T-helper 1 cell treated with Interleukin-12 subunit alpha and Interleukin-12 subunit beta and Interleukin-4 antibody, amounts not matched to agents 30 μg/mL and 1 μg/mL, for 36 hours (primary cell): ENCODE measurements around the gene GDNF.

Source experiments
- H3K27ac Mint-ChIP-seq: one replicate; pipeline ENCODE4 v1.8.0; 2021; ENCODE audit warnings: mild to moderate bottlenecking, mixed read lengths
- H3K27me3 Mint-ChIP-seq: one replicate; pipeline ENCODE4 v1.8.0; 2021; ENCODE audit warnings: low read depth, mixed read lengths
- H3K36me3 Mint-ChIP-seq: one replicate; pipeline ENCODE4 v1.8.0; 2021; ENCODE audit warnings: low read depth, mixed read lengths
- H3K4me1 Mint-ChIP-seq: one replicate; pipeline ENCODE4 v1.8.0; 2021; ENCODE audit warnings: low read depth, mixed read lengths
- H3K4me3 Mint-ChIP-seq: one replicate; pipeline ENCODE4 v1.8.0; 2021; ENCODE audit warnings: mild to moderate bottlenecking, moderate library complexity, mixed read lengths
- H3K9me3 Mint-ChIP-seq: one replicate; pipeline ENCODE4 v1.8.0; 2021; ENCODE audit warnings: mixed read lengths

Gene GDNF

GRCh38 chr5:37816331-37816730 is 23.5 kb downstream of the GDNF start:
- no peaks in the 10 kb centered on the region for H3K9me3 Mint-ChIP-seq
- no peaks in the 10 kb centered on the region for H3K36me3 Mint-ChIP-seq
- H3K4me3 Mint-ChIP-seq, result no peak overlapping the region
- no peaks in the 10 kb centered on the region for H3K27me3 Mint-ChIP-seq
- H3K4me1 Mint-ChIP-seq, result no peaks in the 10 kb centered on the region
- H3K27ac Mint-ChIP-seq, result no peak overlapping the region

GRCh38 chr5:37815913-37816312 is 23.9 kb downstream of the GDNF start:
- H3K27ac Mint-ChIP-seq, result no peak overlapping the region
- H3K4me1 Mint-ChIP-seq, result no peaks in the 10 kb centered on the region
- no peak overlapping the region for H3K4me3 Mint-ChIP-seq
- no peaks in the 10 kb centered on the region for H3K9me3 Mint-ChIP-seq
- H3K36me3 Mint-ChIP-seq, result no peaks in the 10 kb centered on the region
- H3K27me3 Mint-ChIP-seq, result no peaks in the 10 kb centered on the region

- Mint-ChIP-seq H3K36me3 (no peaks in the 10 kb centered on the region), H3K27ac (no peak overlapping the region), H3K4me1 (no peaks in the 10 kb centered on the region), H3K4me3 (no peak overlapping the region), H3K9me3 (no peaks in the 10 kb centered on the region), H3K27me3 (no peaks in the 10 kb centered on the region)
Observed at GRCh38 chr5:37814699-37815098, 25.1 kb downstream of the GDNF start.

GRCh38 chr5:37812365-37812764 is 27.5 kb downstream of the GDNF start:
- H3K4me1 Mint-ChIP-seq, result no peaks in the 10 kb centered on the region
- no peaks in the 10 kb centered on the region for H3K9me3 Mint-ChIP-seq
- no peak overlapping the region for H3K27ac Mint-ChIP-seq
- H3K36me3 Mint-ChIP-seq, result no peaks in the 10 kb centered on the region
- H3K27me3 Mint-ChIP-seq, result no peaks in the 10 kb centered on the region
- no peak overlapping the region for H3K4me3 Mint-ChIP-seq

GRCh38 chr5:37811866-37812265 is 28.0 kb downstream of the GDNF start:
- H3K4me3 Mint-ChIP-seq, result no peak overlapping the region

GRCh38 chr5:37810311-37810710 is 29.5 kb downstream of the GDNF start:
- Mint-ChIP-seq H3K4me3 (no peak overlapping the region), H3K4me1 (no peaks in the 10 kb centered on the region), H3K36me3 (no peaks in the 10 kb centered on the region), H3K9me3 (no peaks in the 10 kb centered on the region), H3K27ac (no peak overlapping the region), H3K27me3 (no peaks in the 10 kb centered on the region)

More at GRCh38 chr5:37811866-37812265, 28.0 kb downstream of the GDNF start:
- Mint-ChIP-seq H3K4me1 (no peaks in the 10 kb centered on the region), H3K9me3 (no peaks in the 10 kb centered on the region), H3K27ac (no peak overlapping the region), H3K27me3 (no peaks in the 10 kb centered on the region), H3K36me3 (no peaks in the 10 kb centered on the region)

- Mint-ChIP-seq H3K27ac (no peak overlapping the region), H3K9me3 (no peaks in the 10 kb centered on the region), H3K4me1 (no peaks in the 10 kb centered on the region), H3K27me3 (no peaks in the 10 kb centered on the region), H3K36me3 (no peaks in the 10 kb centered on the region), H3K4me3 (no peak overlapping the region)
Observed at GRCh38 chr5:37808945-37809344, 30.9 kb downstream of the GDNF start.

GRCh38 chr5:37807621-37808301 is 32.1 kb downstream of the GDNF start:
- Mint-ChIP-seq H3K9me3 (no peaks in the 10 kb centered on the region), H3K4me3 (no peak overlapping the region), H3K27ac (no peak overlapping the region), H3K4me1 (no peaks in the 10 kb centered on the region), H3K27me3 (no peaks in the 10 kb centered on the region), H3K36me3 (no peaks in the 10 kb centered on the region)

- H3K36me3 Mint-ChIP-seq, result no peaks in the 10 kb centered on the region
- no peaks in the 10 kb centered on the region for H3K4me1 Mint-ChIP-seq
- no peak overlapping the region for H3K27ac Mint-ChIP-seq
- peaks cover 4% of the 10 kb centered on the region for H3K27me3 Mint-ChIP-seq
- H3K4me3 Mint-ChIP-seq, result no peak overlapping the region
- no peaks in the 10 kb centered on the region for H3K9me3 Mint-ChIP-seq
Observed at GRCh38 chr5:37807015-37807414, 32.8 kb downstream of the GDNF start.

GRCh38 chr5:37806476-37806875 is 33.4 kb downstream of the GDNF start:
- Mint-ChIP-seq H3K9me3 (no peaks in the 10 kb centered on the region), H3K4me3 (no peak overlapping the region), H3K27me3 (peaks cover 4% of the 10 kb centered on the region), H3K4me1 (no peaks in the 10 kb centered on the region), H3K27ac (no peak overlapping the region), H3K36me3 (no peaks in the 10 kb centered on the region)

GRCh38 chr5:37806016-37806415 is 33.8 kb downstream of the GDNF start:
- Mint-ChIP-seq H3K36me3 (no peaks in the 10 kb centered on the region), H3K9me3 (no peaks in the 10 kb centered on the region), H3K4me1 (no peaks in the 10 kb centered on the region), H3K27ac (no peak overlapping the region), H3K27me3 (peaks cover 4% of the 10 kb centered on the region), H3K4me3 (no peak overlapping the region)

- no peak overlapping the region for H3K4me3 Mint-ChIP-seq
Observed at GRCh38 chr5:37804401-37804800, 35.4 kb downstream of the GDNF start.

GRCh38 chr5:37803487-37803886 is 36.4 kb downstream of the GDNF start:
- Mint-ChIP-seq H3K36me3 (no peaks in the 10 kb centered on the region), H3K27ac (no peak overlapping the region), H3K4me3 (no peak overlapping the region), H3K27me3 (peaks cover 4% of the 10 kb centered on the region), H3K4me1 (no peaks in the 10 kb centered on the region), H3K9me3 (no peaks in the 10 kb centered on the region)

More at GRCh38 chr5:37804401-37804800, 35.4 kb downstream of the GDNF start:
- Mint-ChIP-seq H3K36me3 (no peaks in the 10 kb centered on the region), H3K27me3 (peaks cover 4% of the 10 kb centered on the region), H3K4me1 (no peaks in the 10 kb centered on the region), H3K27ac (no peak overlapping the region), H3K9me3 (no peaks in the 10 kb centered on the region)

- Mint-ChIP-seq H3K27me3 (peaks cover 4% of the 10 kb centered on the region), H3K4me3 (no peak overlapping the region), H3K9me3 (peaks cover 4% of the 10 kb centered on the region), H3K27ac (no peak overlapping the region), H3K4me1 (no peaks in the 10 kb centered on the region), H3K36me3 (no peaks in the 10 kb centered on the region)
Observed at GRCh38 chr5:37801521-37801920, 38.3 kb downstream of the GDNF start.

GRCh38 chr5:37799865-37800421 is 39.9 kb downstream of the GDNF start:
- H3K4me3 Mint-ChIP-seq, result no peak overlapping the region

More at GRCh38 chr5:37799865-37800421, 39.9 kb downstream of the GDNF start:
- Mint-ChIP-seq H3K9me3 (peaks cover 8% of the 10 kb centered on the region), H3K4me1 (no peaks in the 10 kb centered on the region), H3K36me3 (no peaks in the 10 kb centered on the region), H3K27ac (no peak overlapping the region), H3K27me3 (peaks cover 4% of the 10 kb centered on the region)
